ENCODE data around the gene NR2C2AP.

DNA sequence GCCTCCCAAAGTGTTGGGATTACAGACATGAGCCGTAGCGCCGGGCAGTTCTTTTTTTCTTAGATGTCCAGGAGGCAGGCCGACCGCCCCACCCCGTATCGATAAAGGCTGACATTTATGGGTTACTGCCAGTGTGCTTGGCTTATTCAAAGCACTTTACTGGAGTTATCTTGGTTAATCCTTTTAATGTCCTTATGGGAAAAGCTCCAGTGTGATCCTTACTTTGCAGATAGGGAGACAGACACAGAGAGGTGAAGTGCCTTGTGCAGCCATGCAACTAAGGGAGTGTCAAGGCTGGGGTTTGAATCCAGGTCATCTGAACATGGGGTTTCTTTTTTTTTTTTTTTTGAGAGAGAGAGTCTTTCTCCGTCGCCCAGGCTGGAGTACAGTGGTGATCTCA is 27.8 kb upstream of the NR2C2AP start:
- TF ChIP-seq, protein P1, sequence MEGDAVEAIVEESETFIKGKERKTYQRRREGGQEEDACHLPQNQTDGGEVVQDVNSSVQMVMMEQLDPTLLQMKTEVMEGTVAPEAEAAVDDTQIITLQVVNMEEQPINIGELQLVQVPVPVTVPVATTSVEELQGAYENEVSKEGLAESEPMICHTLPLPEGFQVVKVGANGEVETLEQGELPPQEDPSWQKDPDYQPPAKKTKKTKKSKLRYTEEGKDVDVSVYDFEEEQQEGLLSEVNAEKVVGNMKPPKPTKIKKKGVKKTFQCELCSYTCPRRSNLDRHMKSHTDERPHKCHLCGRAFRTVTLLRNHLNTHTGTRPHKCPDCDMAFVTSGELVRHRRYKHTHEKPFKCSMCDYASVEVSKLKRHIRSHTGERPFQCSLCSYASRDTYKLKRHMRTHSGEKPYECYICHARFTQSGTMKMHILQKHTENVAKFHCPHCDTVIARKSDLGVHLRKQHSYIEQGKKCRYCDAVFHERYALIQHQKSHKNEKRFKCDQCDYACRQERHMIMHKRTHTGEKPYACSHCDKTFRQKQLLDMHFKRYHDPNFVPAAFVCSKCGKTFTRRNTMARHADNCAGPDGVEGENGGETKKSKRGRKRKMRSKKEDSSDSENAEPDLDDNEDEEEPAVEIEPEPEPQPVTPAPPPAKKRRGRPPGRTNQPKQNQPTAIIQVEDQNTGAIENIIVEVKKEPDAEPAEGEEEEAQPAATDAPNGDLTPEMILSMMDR (IDR thresholded peaks at IDR 0.05) = no peak
- TF ChIP-seq POLR2A (IDR thresholded peaks at IDR 0.05) (no peak), EP300 (IDR thresholded peaks at IDR 0.05) (no peak)
